AG08396 (cell line): Measurements from ENCODE around the gene THRAP3.
"Not testable (repeated sequence)": the region's sequence is repeated elsewhere in the genome, so short reads cannot be mapped to it uniquely, and the experiment has no call there.

Source experiments
- DNase-seq: peaks from one replicate; pipeline ENCODE4 v3.0.0; 2012; ENCODE audit warnings: low spot score, mixed read lengths

THRAP3 gene, protein sequence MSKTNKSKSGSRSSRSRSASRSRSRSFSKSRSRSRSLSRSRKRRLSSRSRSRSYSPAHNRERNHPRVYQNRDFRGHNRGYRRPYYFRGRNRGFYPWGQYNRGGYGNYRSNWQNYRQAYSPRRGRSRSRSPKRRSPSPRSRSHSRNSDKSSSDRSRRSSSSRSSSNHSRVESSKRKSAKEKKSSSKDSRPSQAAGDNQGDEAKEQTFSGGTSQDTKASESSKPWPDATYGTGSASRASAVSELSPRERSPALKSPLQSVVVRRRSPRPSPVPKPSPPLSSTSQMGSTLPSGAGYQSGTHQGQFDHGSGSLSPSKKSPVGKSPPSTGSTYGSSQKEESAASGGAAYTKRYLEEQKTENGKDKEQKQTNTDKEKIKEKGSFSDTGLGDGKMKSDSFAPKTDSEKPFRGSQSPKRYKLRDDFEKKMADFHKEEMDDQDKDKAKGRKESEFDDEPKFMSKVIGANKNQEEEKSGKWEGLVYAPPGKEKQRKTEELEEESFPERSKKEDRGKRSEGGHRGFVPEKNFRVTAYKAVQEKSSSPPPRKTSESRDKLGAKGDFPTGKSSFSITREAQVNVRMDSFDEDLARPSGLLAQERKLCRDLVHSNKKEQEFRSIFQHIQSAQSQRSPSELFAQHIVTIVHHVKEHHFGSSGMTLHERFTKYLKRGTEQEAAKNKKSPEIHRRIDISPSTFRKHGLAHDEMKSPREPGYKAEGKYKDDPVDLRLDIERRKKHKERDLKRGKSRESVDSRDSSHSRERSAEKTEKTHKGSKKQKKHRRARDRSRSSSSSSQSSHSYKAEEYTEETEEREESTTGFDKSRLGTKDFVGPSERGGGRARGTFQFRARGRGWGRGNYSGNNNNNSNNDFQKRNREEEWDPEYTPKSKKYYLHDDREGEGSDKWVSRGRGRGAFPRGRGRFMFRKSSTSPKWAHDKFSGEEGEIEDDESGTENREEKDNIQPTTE

DNA sequence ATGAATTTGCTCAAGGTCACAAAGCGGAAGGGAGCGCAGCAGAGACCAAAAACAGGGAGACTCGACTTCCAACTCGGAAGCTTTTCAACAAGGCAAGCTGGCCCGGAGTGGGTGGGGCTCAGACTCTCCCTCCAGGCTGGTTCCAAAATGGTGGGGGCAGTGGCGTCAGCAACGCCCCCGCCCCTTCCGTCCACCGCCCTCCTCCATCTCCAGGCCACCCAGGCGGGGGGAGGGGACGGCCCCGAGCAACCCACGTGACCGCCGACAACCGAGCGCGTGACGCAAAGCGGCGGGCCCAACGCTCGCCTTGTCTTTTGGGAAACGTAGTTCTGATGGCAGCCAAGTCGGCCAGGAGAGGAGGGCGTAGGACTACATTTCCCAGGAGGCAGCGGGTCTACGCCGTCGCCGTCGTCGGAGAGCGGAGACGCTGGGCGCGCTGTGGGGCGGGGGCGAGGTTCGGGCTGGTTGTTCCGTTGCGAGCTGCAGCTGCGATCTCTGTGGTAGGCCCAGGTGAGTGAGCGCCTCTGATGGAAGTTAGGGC, at the start of gene THRAP3:
Gene THRAP3 (plus strand): TSS at position 448 of the 541 bp plus-strand sequence. CDS start 58,121 bp downstream, outside the sequence.
- DNase-seq = peak; percentile 96

DNA sequence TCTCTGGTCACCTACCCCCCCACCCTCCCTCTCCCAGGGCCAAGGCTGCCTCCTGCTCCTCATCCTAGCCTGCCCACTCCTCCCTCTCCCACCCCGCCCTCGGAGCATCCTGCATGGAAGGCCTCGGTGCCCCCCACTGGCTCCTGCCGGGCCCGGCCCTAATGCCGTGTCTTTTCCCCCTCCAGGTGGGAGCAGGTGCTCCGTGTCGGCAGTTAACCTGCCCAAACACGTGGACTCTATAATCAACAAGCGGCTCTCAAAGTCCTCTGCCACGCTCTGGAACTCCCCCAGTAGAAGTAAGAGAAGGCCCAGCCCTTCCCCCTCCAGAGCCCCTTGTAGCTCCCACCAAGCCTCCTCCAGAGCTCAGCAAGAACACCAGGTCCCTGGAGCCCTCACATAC, 49.5 kb upstream of the THRAP3 start:
- DNase-seq = no peak

DNA sequence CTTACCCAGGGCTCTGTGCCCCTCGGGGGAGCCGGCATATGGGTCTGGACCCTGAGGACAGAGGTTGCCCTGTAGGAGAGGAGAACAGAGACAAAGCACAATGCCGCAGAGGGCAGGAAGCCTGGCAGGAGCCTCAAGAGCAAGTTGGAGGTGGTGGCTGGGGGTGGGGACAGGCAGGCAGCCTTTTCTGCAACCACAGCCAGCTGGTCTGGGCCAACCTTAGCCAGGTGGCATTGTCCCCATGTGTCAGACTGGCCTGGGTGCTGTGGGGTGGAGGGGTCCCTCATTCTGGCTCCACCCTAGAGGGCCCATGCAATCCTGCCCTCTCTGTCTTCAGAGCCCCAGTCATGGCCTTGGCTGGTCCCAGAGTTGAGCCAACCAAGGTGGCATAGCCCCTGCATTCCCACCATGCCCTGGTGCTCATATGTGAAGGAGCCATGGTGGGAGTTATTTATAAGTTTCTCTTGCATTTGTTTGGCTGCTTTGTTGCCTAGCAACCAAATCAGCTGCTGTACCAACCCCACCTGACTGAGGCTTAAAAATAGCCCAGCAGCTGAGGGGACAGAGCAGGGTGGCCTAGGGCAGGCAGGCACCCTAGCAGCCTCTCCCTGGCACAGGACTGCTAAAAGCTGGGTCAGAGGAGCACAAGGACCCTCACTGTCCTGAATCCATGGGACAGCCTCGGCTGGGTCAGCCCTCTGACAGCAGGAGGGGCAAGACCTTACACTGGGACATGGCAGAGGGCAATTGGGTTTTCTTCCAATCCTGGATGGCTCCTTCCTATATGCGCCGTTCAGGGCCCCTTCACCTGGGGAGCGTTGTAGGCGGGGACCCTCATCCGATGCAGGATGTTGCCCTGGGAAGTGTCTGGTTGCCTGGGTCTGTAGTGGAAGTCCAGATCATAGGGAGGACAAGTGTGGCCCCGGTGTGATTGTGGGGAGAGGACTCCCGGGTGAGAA, 48.8 kb upstream of the THRAP3 start:
- DNase-seq = peak; percentile 70

DNA sequence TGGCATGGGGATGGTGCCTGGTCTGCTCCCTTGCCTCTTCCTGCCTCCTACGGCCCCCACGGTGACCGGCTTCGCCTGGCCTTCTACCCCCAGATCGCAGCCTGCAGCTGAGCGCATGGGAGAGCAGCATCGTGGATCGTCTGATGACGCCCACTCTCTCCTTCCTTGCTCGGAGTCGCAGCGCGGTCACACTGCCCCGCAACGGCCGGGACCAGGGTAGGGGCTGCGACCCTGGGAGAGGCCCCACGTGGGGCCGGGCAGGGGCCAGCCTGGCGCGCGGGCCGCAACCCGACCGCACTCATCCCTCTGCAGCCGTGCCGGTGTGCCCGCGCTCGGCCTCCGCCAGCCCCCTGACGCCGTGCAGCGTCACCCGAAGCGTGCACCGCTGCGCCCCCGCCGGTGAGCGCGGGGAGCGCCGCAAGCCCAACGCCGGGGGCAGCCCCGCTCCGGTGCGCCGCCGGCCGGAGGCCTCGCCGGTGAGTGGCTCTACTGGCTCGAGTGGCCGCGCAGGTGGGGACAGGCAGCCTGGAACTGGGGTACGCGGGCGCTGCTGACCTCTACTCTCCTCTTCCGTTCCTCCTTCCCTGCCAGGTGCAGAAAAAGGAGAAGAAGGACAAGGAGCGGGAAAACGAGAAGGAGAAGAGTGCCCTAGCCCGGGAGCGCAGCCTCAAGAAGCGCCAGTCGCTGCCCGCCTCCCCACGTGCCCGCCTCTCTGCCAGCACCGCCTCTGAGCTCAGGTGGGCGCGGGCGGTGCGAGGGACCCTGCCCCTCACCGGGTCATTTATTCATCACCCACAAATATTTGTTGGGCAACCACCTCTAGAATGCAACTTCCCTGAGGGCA, 47.9 kb upstream of the THRAP3 start:
- DNase-seq = no peak

DNA sequence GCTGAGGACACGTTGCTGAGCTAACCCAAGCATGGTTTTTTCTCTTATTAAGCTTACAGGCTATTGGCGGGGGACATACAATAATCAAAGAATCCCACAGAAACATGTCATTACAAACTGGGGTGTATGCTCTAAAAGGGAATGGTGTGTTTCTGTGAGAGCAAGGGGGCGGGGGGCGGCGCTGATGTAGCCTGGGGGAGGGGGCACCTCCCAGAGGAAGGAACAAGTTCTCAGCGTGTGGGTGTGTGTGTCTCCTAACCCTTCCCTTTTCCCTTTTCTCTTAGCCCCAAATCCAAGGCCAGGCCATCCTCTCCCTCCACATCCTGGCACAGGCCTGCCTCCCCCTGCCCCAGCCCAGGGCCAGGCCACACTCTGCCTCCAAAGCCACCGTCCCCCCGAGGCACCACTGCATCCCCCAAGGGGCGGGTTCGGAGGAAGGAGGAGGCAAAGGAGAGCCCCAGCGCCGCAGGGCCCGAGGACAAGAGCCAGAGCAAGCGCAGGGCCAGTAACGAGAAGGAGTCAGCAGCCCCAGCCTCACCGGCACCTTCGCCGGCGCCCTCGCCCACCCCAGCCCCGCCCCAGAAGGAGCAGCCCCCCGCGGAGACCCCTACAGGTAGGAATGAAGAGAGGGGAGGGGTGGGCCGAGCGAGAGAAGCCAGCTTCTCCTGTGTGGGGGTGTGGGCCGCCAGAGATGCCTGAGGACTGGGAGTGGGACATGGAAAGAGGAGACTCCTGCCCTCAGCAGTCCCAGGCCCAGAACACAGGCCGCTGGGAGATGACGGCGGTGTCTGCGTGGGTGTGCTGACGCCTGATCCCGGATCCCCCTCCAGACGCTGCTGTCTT, 46.4 kb upstream of the THRAP3 start:
- no peak for DNase-seq

DNA sequence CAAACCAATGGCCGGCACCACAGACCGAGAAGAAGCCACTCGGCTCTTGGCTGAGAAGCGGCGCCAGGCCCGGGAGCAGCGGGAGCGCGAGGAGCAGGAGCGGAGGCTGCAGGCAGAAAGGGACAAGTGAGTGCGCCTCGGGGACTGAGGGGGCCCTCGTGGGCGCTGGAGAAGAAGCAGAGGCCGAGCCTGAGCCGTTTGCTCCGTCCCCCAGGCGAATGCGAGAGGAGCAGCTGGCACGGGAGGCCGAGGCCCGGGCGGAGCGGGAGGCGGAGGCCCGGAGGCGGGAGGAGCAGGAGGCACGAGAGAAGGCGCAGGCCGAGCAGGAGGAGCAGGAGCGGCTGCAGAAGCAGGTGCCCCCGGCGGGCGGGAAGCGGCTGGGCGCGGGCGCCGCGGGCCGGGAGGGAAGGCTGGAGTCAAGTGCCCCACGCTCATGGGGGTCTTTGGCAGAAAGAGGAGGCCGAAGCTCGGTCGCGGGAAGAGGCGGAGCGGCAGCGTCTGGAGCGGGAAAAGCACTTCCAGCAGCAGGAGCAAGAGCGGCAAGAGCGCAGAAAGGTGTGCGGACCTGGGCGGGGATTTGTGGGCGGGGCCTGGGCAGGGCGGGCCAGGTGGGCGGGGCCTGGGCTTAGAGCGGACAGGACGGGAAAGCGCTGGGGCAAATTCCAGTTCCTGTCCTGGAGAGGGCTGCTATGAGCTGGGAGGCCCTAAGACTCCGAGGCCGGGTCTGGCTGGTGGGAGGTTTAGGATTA, 45.6 kb upstream of the THRAP3 start:
- DNase-seq = no peak

DNA sequence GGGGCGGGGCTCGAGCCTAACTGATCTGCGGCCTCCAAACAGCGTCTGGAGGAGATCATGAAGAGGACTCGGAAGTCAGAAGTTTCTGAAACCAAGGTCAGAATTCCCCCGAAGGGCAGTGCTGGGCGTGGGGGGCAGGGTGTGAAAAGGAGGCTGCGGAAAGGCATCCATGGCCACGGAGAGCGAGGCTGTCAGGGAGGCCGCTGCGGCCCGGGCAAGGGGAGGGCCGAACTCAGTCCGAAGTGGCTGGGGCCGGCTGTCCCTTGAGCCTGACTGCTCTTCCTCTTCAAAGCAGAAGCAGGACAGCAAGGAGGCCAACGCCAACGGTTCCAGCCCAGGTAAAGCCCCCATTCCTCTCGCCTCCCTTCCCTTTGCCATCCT, 45.0 kb upstream of the THRAP3 start:
- DNase-seq = no peak

DNA sequence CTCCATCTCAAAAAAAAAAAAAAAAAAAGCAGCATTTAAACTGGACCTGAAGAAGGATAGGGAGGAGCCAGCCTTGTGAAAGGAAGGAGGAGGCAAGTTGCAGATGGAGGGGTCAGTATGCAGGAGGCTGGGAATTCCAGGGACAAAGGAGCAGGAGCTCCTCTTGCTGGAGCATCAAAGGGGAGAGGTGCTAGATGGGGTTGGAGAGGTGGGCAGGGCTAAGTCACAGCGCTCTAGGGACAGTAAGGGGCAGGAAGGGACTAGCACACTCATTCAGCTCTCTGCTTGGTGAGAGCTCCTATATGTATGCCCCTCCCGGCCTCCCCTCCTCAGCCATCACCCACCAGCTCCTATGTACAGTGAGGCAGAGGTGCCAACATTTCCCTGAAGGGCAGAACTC, 41.5 kb upstream of the THRAP3 start:
- DNase-seq = no peak

DNA sequence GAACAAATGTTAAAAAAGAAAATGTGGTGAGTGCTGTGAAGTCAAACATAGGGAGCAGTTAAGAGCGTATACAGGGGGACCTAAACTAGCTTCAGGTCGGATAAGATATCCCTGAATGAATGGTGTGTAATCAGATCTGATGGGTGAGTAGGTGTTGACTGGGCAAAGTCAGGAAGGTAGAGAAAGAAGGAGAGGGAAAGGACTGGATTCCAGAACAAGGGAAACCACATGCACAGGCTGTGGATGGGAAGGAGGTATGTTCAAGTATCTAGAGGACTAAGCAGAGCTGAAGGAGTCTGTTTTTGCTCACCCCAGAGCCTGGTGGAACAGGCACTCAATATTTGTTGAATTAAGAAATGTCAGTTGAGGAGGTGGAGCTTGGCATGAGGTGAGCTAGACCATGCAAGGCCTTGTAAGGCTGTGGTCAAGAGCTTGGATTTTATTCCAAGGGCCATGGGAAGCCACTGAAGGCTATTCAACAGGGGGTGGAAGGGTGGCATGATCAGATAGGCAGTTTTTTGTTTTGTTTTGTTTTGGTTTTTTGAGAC, 40.9 kb upstream of the THRAP3 start:
- DNase-seq = no peak

DNA sequence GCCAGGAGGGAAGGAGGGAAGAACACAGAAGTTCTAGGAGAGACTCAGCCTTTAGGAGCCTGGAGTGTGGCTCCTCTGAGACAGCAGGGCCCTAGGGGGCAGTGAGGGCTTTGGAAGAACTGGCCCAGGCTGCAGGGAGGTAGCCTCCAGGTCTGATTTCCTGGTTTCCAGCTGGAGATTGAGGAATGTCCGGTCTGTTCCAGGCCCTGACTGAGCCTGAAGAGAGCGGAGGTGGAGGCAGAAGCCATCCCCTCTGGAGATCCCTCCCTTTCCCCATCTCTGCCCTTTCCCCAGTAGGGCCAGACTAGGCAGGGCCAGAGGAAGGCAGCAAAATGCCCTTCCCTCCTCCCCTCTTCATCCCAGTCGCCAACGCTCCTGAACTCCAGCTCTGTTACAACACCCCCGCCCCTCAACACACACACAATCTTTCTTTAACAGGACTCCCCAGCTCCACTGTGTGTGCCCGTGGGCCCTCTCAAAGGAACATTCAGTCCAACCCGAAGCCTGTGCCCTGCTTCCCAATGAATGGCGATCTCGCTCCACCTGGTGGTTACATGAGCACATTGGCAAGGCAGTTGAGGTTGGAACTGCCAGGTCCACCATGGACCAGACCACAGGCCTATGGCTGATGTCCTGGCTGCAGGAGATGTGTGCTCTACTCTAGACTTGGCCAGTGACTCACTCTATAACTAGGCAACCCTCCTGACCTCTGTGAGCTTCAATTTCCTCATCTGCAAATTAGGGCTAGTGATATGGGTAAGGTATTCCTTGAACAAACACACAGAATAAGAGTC, 36.2 kb upstream of the THRAP3 start:
- DNase-seq = peak; percentile 90

DNA sequence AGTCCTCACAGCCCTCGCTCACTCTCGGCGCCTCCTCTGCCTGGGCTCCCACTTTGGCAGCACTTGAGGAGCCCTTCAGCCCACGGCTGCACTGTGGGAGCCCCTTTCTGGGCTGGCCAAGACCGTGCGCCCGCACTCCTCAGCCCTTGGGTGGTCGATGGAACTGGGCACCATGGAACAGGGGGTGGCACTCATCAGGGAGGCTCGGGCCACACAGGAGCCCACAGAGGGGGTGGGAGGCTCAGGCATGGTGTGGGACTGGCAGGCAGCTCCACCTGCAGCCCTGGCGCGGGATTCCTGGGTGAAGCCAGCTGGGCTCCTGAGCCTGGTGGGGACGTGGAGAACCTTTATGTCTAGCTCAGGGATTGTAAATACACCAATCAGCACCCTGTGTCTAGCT, 27.4 kb upstream of the THRAP3 start:
- not testable (repeated sequence) for DNase-seq

DNA sequence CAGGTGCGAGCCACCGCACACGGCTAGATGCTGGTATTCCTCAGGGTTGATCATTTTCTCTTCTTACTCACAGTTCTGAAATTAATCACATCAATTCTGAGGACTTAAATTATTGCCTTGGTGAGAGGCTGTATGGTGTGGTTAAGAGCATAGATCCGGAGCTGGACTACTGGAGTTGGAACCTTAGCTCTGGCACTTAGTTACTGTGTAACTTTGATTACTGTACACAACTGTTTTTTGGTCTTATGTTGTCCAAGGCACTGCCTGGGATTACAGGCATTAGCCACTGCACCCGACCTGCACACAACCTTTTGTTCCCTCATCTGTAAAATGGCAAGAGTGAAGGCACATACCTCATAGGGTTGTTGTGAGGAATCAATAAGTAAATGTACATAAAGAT, 25.6 kb upstream of the THRAP3 start:
- DNase-seq = no peak

DNA sequence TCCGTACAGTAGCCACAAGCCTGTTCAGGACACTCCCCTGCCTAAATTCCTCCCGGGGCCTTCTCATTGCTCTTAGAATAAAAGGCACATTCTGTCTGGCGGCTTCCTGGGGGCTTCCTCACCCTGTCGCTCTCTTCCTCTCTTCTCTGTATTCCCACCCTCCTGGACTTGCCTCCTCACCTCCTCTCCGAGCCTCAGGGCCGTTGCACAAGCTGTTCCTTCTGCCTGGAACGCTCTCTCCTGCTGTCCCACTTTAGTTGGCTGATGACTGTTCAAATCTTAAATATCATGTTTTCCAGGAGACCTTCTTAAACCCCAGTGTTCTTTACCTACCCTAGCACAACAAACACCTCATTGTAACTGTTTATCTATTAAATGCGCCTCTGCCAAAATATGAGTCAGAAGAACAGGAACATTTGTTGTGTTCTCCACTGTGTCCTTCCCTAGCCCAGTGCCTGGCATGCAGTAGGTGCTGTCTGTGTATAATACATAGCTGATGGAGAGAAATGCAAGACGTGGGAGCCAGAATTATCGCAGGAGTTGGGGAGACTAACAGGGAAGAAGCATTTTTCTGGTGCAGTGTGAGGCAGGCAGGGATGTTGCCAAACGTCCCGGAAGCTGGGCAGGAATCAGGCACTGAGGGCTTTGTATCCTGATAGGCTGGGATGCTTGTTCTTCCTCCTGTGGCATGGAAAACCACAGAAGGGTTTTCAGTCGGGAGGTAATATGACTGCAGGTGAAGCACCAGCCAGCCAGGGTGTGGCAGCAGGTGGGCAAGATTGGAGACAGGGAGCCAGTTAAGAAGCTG, 24.1 kb upstream of the THRAP3 start:
- DNase-seq = no peak

DNA sequence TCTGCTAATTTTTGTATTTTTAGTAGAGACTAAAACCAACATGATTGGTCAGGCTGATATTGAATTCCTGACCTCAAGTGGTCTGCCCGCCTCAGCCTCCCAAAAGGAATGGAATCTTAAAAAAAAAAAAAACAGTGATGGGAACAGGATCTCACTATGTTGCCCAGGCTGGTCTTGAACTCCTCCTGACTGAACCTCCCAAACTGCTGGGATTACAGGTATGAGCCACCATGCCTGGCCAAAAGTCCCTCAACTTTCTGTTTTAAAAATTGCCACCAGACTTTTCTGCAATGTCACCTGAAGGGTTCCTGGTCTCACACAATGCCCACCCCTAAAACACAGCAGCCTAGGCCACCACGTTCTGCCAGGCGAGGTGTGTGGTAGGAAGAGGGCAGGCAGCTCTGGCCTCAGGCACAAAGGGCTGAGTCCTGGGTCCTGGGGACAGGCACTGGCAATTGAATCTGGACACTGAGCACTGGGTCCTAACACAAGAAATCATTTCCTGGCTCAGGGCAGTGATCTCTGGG, 21.2 kb upstream of the THRAP3 start:
- DNase-seq = no peak

DNA sequence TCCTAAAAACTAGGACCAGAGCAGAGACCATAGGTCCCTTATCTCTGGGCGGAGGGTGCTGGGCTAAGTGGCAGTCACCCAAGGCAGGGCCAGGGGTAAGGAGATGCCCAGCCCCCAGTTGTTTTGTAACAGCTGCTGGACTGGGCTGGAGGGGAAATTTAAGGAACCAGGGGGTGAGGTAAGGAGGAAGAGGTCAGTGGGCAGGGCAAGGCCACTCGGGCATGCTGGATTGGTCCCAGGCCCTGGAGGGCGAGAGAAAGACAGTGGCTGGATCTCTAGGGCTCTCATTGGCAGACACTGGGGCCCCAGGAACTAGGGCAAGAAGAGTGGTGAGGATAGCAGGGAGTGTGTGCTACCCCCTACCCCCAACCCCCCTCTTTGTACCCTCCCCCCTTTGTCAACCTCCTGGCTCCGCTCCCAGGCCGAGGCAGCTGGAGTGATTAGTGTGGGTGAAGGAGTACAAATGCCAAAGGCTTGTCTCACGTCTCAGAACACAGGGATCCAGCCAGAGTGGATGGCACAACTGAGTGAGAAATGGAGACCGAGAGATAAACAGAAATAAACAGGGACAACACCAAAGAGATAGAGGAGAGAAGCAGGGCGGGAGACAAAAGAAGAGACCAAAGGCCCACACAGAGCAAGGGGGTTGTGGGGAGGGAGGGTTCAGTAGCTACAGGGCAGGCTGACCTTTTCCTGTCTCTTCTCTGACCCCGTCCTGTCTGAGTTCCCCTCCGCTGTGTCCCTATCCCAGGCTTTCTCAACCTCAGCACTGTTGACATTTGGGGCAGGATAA, 20.5 kb upstream of the THRAP3 start:
- DNase-seq = no peak
